Muscle of back (tissue), 13 donors: ENCODE measurements around the gene PNLIPRP3. TPM values are rescaled to one million over a fixed set of nuclear protein-coding genes. Genes with fewer than 3 reads are reported as not detected.
"Not testable (repeated sequence)": the region's sequence is repeated elsewhere in the genome, so short reads cannot be mapped to it uniquely, and the experiment has no call there.

ENCODE experiments used
- DNase-seq, 3 donors: peaks; one replicate each; pipeline versions ENCODE4 v3.0.0 to v3.0.0-alpha.2; 2013
- long read RNA-seq, 9 donors: transcript quantifications; one replicate each; lab custom pipeline, GENCODE V29; 2026
- polyA plus RNA-seq, 10 donors: library from polyadenylated mRNA; unstranded; fragments of 120-200 nt; gene quantifications; one replicate each; pipeline ENCODE4 v1.2.1, GENCODE V29; 2013; ENCODE audit not compliant: insufficient read length in 10 of 10

Gene PNLIPRP3
- polyA plus RNA-seq: 1 to 10 TPM in 1 of 10 donors, under 1 TPM in 1, not detected in 8; 0.08 to 1.3 TPM
- long read RNA-seq, donor 1: 0 reads
- long read RNA-seq, donor 2: 0 reads
- long read RNA-seq, donor 3: 0 reads
- long read RNA-seq, donor 4: 0 reads
- long read RNA-seq, donor 5: 0 reads
- long read RNA-seq, donor 6: 0 reads
- long read RNA-seq, donor 7: 0 reads
- long read RNA-seq, donor 8: 0 reads
- long read RNA-seq, donor 9: 0 reads

DNA sequence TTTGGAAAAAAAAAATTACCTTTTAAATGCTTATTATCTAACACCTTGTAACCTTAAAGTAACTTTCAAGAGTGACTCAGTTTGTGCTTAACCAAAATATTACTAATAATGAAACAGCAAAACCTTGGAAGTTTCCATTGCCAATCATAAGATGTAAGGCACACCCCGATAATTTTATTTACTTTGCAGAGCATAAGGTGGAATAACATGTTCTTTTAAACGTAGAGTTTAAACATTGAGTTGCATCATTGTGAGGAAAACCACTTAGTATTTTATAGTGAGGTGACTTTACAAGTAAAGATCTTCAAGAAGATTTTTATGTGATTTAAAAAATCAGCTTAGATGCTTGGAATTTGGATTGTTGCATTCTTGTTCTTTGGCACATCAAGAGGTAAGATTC, at the start of gene PNLIPRP3:
Gene PNLIPRP3, plus strand, starts transcription at position 177 of the 400 bp plus-strand sequence. Its CDS starts 166 bp downstream, at position 343.
- DNase-seq: no peak

DNA sequence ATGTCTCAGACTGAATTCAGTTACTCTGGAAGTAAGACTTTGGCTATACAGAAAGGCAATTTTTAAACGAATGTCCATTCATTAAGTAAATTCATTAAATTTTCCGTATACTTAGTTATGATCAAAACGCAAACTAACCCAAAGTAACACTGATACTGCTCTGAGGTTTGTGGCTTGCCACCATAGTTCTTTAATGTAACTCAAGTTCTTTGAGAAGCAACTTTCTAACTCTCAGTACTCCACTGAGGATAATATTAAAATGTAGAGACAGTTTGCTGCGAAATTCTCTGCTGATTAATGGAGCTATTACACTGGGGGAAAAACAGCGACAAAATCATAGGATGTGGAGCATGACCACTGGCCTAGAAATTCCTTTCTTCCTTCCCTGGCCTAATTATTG, 45.4 kb upstream of the PNLIPRP3 start:
- no peak for DNase-seq

DNA sequence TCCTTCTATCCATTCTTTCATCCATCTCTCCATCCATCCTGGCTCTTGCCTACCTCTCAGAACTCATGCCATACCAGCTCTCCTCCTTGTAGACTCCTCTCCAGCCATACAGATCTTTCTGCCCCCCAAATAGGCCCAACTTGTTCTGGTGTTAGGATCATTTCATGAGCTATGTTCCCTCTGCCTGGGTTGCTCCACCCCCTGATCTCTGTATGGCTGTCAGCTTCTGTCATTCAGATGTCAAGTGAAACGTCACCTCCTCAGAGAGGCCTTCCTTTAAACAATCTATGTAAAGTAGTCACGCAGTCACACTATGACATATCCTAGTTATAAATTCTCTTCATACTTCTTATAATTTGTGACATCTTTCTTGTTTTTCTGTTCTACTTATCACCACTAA, 42.3 kb upstream of the PNLIPRP3 start:
- no peak for DNase-seq

DNA sequence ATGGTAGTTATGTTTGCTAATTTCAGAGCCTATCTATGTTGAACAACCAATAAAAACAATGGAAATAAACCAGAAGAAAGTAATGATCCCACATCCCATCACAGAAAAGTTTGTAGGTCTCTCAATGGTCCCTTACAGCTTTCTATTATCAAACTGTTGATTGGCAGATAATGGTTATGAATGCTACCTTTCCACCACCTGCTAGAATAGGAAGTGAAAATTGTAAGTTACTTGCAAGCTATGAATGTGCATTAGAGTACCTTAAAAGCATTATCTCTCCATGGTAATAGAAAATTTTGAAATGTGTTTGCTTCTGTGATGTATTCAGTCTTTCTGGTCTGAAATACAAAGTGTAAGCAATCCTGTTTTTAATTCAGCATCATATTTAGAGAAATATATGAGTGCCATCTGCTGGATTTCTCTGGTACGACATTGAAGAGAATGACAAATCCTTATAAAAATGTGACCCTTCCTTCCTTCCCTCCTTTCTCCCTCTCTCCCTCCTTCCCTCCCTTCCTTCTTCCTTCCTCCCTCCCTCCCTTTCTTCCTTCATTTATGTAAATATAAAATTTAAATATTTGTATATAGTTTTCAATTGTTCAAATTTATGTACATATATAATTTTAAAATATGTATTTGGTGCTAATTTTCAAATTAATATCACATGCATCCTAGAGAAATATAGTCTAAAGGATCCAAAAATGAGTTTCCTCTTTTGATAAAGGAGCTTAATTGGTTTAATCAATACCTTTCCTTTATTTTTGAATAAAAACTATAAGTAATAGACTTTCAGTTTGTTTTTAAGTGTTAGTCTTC, 41.4 kb upstream of the PNLIPRP3 start:
- peak; percentile 37 to 71 (median 52) for DNase-seq

- not testable (repeated sequence) for DNase-seq
Measured at GRCh38 chr10:116393246-116393831, 34.3 kb upstream of the PNLIPRP3 start.

DNA sequence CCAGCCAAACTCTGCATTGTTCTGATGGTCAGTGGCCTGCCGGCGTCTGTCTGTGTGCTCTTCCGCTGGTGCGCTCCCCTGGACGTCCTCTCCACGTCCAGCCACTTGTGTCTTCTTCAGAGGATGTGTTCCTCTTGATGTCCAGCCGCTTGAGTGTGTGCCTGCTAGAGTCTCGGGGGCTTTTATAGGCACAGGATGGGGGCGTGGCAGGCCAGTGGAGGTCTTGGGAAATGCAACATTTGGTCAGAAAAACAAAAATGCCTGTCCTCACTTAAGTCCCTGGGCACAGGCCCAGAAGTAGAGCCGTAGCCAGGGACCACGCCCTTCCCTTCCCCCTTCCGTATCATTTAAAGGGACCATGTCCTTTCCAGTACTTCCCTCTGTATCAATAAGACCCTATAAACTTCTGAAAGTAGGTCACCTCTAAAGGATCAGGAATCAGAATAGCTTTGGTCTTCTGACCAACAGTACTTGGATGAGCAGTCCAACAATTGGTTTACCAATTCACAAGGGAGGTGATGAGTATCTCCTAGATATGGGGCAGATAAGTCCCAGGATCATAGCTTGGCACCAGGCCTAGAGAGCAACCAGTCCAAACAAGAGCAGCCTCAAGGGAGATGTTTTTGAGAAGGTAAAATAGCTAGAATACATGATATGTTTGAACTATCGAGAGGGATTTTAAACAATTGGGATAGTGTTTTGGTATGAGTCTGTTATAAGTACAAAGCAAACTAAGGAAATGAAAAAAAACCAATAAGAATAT, 32.2 kb upstream of the PNLIPRP3 start:
- DNase-seq: no peak

DNA sequence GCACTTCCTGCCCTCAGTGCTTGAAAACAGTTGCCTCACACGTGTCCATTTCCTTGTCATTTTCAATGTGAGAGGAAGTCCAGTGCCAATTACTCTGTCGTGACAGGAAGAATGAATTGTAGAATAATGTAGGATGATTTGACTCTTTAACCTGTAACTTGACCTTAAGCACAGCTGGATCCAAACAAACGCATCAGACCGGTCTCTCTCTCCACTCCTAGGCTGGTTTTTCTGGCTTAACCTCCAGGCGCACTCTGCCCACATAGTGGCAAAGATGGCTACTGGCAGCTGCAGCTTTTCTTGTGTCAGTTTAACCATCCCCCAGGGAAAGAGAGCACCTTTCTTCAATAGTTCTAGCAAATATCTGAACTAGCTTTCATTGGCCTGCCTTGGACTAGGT, 29.4 kb upstream of the PNLIPRP3 start:
- DNase-seq: no peak

- no peak for DNase-seq
Measured at GRCh38 chr10:116402858-116403257, 24.8 kb upstream of the PNLIPRP3 start.

DNA sequence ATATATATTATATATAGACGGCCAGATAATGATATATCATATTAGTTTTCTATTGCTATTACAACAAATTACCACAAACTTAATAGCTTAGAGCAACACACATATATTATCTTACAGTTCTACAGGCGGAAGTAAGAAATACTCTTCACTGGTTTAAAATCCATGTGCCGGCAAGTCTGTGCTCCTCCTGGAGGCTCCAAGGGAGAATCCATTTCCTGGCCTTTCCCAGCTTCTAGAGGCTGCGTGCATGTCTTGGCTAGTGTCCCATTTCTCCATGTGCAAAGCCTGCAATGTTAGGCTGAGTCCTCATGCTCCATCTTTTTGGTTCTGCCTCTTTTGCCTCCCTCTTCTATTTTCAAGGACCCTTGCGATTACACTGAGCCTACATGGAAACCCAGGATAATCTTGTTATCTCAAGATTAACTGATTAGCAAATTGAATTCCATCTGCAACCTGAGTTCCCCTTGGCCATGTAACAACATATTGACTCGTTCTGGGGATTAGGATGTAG, 23.9 kb upstream of the PNLIPRP3 start:
- peak in 2 of 3 donors; percentile 6 to 30 for DNase-seq

DNA sequence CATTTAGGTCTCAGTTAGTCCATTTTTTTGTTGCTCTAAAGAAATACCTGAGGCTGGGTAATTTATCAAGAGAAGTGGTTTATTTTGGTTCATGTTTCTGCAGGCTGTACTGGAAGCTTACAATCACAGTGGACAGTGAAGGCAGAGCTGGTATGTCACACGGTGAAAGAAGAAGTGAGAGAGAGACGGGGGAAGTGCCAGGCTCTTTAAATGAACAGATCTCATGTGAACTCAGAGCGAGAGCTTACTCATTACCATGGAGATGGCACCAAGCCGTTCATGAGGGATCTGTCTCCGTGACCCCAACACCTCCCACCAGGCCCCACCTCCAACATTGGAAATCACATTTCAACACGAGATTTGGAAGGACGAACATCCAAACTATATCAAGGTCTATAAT, 18.9 kb upstream of the PNLIPRP3 start:
- no peak for DNase-seq

- no peak for DNase-seq
Measured at GRCh38 chr10:116410351-116410750, 17.3 kb upstream of the PNLIPRP3 start.

DNA sequence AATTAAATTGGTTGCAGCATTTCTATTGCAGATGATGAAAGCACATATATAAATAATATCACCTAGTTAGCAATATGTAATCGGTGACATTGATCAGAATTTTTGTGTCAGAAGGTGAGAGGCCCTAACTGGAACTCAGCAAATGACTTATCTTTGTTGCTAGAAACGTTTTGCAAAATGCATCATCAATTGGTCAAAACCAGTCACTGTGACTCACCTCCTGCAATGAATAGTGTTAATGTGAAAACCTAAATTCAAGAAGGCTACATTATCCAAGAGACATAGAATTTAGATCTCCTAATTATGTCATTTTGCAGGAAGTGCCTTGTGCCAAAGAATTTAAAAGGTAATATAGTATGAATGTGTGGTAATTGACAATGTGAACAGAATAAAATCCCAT, 9.8 kb upstream of the PNLIPRP3 start:
- DNase-seq: peak in 1 of 3 donors; percentile 0

- no peak for DNase-seq
Measured at GRCh38 chr10:116418389-116418788, 9.3 kb upstream of the PNLIPRP3 start.

GRCh38 chr10:116421815-116422214, 5.8 kb upstream of the PNLIPRP3 start:
- DNase-seq: no peak

DNA sequence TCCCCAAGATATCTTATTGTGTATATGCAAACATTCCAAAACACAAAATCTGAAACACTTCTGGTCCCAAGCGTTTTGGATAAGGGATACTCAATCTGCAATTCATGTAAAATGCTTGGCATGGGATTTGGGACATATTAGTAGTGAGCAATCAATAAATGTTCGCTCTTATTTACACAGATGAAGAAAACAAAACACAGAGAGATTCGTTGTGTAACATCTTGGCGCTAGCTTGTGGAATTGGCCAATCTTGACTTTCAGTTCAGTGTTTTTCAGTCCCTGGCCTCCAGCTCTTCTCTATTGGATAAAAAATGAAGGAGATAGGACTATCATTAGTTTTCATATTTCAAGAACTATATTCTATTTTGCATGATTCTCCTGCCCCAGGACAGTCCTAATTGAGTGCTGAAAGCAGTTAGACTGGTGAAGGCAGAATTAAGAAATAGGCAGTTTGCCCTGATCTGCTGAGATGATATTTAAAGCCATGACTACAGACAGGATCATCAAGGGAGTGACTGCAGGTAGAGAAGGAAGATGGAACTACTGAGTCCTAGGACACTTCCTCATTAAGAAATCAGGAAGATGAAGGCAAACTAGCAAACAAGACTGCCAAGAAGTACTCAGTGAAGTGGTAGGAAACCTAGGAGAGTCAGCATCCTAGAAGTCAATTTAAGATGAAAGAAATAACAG, 1.8 kb downstream of the PNLIPRP3 start:
- DNase-seq: no peak

DNA sequence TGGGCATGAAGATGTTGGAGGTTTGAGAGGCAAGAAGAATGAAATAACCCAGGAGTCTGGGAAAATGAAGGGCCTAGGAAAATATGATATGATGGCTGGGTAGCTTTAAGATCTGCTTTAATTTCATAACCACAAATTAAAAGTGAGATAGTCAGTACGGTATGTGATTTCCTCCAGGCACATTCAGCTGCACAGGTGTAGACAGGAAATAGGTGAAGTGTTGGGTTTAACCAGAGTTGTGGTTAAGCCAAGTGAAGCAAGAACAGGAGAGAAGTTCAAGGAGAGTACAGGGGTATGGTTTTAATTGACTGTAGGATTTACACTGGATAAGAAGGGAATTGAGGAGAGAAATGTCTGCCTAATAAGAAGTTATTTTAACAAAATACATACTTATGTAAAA, 2.6 kb downstream of the PNLIPRP3 start:
- DNase-seq: no peak

- DNase-seq: no peak
Measured at GRCh38 chr10:116431598-116431997, 4.0 kb downstream of the PNLIPRP3 start.

- DNase-seq: no peak
Measured at GRCh38 chr10:116437076-116437692, 9.5 kb downstream of the PNLIPRP3 start.

- no peak for DNase-seq
Measured at GRCh38 chr10:116440330-116441030, 12.8 kb downstream of the PNLIPRP3 start.

DNA sequence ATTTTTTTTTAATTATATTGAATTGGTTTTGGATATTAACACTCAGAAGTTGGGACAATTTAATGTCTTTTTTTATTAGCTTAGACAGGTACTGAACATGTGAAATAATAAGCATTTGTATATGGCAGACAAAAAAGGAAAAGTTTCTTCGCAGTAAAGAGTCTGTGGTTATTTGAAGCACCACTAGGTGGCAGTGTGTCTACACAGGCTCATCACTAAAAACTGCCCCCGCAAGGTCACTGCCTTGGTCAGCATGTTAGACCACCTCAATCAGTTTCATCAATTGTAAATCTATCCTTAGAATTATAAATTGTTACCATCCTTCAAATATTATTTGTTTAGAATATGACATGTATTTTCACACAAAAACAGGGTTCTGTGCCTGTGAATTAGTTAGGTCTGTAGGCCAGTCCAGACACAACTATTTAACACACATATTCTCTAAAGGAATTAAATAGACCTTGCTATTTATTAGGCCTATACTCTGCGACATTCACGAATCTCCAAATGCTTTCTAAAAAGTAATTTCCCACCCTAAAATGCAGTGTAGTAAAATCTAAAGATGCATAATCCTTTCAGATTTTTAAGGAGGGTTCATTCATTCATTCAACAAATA, 17.0 kb downstream of the PNLIPRP3 start:
- DNase-seq: peak; percentile 7 to 59 (median 34)
